NCI-H526 treated with DMSO at 0.1 percent for 48 hours (cell line): ENCODE data around the gene DHX30.
"Not testable (repeated sequence)": the region's sequence is repeated elsewhere in the genome, so short reads cannot be mapped to it uniquely, and the experiment has no call there.

Experiments used
- DNase-seq: peaks from one replicate; lab custom pipeline; 2025; lab: John Stamatoyannopoulos, UW

Gene DHX30

DNA sequence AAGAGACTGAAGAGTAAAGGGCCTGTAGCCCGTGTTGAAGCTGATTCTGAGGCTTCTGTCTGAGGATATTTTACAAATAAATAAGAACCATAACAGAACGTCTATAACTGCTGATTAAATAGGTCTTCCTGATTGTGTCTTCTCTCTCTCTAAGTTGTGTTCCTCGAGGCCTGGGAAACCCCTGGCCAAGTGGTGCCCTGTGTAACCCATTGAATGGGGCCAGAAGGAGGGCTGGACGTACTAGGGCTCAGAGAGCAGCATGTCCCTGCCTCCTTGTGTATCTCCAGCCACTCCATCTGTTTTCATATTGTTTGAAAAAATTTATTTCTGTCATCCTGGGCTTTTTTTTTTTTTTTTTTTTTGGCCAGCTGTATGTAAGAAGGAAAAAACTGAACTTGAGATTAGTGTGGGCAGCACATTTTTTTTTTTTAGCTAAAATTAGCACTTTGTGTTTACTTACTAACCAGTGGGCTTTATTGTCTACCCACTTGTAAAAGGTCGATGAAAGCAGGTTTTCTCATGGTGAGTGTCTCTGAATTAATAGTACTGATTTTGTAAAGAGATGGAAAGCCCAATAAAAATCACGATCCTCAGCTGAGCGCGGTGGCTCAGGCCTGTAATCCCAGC is 10.7 kb downstream of the DHX30 start:
- DNase-seq = no peak

DNA sequence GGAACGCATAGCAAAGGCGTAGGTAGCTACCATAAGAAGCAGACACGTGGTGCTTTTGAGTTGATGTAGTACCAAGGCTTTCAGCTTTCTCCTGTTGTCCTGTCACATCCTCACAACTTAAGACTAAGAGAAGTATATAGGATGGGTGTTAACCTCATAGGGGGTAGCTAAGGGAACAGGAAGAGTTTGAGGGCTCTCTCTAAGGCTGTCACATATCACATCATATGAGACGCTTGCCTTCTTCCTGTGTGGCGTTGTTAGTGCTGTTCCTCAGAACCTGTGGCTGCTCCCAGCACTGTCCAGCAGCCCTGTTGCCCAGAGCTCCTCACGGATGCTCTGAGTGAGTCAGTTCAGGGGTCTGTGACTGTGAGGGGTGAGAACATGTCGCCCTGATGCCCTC is 14.7 kb downstream of the DHX30 start:
- DNase-seq = no peak

DNA sequence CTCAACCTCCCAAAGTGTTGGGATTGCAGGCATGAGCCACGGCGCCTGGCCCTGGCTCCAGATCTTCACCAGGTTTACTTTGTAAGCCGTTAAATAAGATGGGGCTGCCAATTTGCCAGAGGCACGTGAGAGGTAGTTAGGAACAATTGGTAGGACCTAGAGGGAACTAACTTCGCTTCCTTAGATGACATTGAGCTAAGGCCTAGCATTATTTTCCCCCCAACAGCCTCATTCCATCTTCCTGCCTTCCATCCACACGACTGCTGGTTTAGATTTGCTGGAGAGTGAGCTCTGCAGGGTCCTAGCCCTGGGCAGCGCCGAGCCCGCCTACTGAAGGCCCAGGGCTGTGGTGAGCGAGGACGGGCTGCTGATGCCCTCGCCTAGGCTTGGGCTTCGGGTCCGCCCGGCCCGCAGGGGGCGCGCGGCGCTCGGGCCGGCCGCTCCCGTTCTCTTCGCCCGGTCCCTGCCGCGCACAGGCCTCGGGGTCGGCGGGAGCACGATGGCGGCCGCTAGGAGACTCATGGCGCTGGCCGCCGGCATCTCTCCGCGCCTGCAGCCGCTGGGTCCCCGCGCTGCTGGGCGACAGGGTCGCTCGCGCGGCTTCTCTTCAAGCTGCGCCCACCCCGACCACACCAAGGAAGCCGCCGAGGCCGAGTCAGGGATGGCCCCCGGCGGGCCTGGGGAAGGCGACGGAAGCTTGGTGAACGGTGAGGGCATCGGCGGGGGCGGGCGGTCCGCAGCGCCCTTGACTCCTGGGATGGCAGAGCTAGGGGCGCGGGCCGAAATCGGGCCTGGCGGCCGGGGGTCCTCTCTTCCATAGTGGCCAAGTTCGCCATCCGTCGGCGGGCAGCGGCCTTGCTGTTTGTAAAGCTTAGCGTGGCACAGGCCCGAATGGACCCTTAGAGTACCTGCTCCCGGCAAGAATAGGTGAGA is 21.9 kb downstream of the DHX30 start:
- peak; percentile 62 for DNase-seq

DNA sequence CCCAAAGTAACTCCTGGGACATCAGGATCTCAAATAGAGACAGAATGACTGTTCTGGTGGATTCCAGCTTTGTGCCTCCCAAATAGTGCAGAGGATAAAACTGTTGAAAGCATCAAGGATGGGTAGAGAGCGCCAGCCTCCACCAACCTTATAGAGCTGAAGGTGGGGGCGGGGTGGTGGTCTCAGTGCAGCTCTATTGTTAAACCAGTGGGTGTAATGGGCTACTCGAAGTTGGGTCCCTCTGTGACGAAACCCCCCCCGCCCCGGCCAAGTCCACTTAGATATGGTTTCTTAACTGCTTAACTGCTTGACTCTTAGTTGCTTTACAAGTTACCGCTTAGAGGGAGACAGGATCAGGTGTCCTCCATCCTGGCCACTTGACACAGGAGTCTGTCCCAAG is 22.7 kb downstream of the DHX30 start:
- no peak for DNase-seq

DNA sequence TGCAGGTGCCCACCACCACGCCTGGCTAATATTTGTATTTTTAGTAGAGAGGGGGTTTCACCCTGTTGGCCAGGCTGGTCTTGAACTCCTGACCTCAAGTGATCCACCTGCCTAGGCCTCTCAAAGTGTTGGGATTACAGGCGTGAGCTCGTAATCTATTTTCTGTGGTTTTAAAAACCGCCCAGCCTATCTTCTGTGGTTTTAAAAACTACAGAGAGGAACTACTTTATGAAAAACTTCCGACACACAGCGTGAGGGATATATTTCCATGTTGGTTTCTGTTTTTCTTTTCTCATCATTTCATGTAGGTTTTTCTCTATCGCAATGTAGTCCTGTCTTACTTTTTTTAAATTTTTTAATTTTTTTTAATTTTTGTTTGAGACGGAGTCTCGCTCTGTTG is 26.5 kb downstream of the DHX30 start:
- not testable (repeated sequence) for DNase-seq

DNA sequence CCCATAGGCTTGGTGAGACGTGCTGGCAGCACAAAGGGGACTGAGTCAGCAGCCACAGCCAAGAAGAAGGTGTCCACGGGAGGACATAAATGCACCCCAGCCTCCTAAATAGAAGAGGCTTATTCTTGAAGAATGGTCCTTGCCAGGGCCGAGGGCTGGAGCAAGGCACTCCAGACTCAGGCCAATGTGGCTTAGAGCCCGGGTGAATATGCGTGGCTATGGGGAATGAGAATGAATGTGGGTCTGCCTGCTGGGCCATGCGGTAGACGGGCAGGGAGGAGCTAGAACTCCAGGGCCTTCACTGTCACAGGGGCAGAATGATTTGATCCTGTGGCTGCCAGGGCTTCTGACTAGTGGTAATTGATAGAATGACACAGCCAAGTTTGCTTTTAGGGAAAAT is 34.0 kb downstream of the DHX30 start:
- no peak for DNase-seq

DNA sequence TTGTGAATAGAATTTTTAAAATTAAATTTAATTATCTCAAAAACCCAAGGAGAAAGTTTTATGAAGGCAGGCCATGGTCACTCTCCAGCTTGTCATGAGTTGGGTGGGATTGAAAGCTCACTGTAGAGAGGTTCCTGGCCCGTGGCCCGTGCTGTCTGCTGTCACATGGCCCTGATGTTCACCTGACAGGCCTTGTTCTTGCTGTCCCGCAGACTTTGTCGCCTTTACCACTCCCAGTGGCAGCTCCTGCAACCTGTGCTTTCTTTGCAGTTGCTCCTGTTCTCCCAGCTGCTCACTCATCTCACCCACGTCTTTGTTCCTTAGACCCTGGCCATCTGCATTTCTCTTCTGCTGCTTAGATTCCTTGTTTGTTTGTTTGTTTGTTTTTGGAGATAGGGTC is 35.6 kb downstream of the DHX30 start:
- DNase-seq = no peak

DNA sequence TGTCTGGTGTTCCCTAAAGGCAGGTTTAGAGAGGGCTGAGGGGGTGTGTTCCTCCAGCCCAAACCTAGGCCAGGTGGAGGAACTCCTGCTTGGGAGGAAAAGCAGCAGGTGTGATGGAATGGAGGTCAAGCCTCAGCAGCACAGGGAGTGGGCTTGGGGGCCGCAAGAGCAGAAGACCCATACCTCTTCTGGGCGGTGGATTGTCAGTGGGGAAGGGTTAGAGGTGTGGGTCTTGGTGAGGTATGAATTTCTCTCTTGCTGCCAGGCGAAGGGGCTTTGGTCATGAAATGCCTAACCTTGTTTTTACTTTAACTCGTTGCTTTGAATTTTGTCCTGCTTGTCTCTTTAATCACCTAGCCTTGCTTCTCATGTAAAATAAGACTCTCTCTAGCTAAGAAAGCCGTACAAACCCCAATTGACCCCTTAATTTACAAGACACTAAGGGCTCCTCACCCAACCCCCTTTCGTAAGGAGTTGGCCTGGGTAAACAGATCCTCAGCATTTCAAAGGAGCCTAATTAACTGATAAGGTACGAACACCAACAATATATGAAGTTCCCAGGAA is 38.9 kb downstream of the DHX30 start:
- no peak for DNase-seq

DNA sequence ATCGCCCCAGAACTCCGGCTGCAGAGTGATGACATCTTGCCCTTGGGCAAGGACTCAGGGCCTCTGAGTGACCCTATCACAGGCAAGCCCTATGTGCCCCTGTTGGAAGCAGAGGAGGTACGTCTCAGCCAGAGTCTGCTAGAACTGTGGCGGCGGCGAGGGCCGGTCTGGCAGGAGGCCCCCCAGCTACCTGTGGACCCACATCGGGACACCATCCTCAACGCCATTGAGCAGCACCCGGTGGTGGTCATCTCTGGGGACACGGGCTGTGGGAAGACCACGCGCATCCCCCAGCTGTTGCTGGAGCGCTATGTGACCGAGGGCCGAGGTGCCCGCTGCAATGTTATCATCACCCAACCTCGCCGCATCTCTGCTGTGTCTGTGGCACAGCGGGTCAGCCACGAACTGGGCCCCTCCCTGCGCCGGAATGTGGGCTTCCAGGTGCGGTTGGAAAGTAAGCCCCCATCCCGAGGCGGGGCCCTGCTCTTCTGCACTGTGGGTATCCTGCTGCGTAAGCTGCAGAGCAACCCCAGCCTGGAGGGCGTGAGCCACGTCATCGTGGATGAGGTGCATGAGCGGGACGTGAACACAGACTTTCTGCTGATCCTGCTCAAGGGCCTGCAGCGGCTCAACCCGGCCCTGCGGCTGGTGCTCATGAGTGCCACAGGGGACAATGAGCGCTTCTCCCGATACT is 43.4 kb downstream of the DHX30 start:
- DNase-seq = no peak

DNA sequence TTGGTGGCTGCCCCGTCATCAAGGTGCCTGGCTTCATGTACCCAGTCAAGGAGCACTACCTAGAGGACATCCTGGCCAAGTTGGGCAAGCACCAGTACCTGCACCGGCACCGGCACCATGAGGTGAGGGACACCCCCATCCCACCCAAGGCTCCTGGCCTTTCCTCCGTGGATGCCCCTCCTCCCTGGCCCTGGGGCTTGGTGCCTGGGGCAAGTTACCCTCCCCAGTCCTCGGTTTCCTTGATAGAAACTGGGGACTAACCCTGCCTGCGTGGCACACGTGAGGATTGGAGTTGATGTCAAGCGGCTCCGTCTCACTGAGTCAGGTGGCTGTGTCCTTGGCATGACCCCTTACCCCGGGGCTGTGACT is 43.9 kb downstream of the DHX30 start:
- no peak for DNase-seq

DNA sequence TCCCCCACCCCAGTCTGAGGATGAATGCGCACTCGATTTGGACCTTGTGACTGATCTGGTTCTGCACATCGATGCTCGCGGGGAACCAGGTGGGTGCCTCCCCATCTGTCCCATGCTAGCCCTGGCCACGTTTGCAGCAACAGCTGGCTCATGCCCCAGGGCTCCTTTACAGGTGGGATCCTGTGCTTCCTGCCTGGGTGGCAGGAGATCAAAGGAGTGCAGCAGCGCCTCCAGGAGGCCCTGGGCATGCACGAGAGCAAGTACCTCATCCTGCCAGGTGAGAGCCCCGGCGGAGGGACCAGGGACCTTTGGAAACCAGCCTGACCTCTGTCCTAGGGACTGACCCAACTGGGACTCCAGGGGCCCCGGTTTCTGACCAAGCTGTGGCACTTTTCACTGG is 44.3 kb downstream of the DHX30 start:
- no peak for DNase-seq

DNA sequence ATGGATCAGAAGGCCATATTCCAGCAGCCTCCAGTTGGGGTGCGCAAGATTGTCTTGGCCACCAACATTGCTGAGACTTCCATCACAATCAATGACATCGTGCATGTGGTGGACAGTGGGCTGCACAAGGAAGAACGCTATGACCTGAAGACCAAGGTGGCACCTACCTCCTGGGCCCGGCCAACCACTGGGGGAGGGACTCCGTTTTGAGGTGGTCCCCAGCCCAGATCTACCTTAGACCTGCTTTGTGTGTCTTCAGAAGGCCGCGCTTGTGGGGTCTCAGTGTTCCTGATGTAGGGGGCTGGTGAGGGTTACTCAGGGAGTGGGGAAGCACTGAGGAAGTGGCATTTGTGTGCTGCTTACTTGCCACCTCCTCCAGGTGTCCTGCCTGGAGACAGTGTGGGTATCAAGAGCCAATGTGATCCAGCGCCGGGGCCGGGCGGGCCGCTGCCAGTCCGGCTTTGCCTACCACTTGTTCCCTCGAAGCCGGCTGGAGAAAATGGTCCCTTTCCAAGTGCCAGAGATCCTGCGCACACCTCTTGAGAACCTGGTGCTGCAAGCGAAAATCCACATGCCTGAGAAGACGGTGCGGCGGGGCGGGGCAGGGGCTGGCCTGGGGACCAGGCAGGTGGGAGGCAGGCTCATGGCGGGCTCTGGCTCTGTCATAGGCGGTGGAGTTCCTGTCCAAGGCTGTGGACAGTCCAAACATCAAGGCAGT is 45.0 kb downstream of the DHX30 start:
- no peak for DNase-seq

DNA sequence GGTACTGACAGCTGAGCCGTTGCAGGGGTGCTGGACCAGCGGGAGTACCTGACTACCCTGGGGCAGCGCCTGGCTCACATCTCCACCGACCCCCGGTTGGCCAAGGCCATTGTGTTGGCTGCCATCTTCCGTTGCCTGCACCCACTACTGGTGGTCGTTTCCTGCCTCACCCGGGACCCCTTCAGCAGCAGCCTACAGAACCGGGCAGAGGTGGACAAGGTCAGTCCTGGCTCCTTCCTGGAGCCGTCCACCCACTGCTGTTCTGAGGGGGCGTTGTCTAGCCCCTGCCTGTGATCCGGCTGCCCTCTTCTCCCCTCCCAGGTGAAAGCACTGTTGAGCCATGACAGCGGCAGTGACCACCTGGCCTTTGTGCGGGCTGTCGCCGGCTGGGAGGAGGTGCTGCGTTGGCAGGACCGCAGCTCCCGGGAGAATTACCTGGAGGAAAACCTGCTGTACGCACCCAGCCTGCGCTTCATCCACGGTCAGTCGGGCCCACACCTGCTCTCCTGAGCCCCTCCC is 45.7 kb downstream of the DHX30 start:
- no peak for DNase-seq

DNA sequence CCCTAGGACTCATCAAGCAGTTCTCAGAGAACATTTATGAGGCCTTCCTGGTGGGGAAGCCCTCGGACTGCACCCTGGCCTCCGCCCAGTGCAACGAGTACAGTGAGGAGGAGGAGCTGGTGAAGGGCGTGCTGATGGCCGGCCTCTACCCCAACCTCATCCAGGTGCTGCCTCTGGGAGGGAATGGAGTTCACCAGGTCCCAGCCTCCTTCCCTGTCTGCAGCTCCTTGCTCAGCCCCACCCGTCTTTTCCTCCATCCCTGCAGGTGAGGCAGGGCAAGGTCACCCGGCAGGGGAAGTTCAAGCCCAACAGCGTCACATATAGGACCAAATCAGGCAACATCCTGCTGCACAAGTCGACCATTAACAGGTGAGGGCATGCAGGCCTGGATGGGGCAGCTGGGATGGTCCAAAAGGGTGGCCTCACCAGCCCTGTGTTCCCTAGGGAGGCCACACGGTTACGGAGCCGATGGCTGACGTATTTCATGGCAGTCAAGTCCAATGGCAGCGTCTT is 46.3 kb downstream of the DHX30 start:
- no peak for DNase-seq

DNA sequence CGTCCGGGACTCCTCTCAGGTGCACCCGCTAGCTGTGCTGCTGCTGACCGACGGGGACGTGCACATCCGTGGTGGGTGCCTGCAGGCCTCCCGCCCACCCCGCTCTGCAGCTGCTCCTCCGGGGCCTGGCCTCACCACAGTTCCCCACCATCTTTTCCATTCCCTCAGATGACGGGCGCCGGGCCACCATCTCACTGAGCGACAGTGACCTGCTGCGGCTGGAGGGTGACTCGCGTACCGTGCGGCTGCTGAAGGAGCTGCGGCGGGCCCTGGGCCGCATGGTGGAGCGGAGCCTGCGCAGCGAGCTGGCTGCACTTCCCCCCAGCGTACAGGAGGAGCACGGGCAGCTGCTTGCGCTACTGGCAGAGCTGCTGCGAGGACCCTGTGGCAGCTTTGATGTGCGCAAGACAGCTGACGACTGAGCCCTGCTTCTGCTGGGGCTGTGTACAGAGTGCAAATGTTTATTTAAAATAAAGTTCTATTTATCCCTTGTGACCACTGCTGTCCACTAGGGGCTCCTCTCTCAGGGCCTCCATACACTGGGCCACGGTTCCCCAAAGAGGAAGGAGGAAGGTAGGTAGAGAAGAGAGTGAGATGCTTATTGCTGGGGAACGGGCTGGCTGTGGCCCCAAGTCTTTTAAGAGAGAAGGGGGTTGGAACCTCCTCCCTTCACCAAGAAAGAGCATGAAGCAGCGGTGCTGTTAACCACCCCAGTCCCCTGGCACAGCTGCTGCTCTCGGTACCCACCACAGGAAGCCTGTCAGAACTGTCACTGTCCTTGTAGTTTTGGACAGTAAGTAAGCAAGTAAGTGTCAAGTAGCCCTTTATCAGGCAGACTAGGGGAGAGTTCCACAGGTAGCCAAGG is 47.0 kb downstream of the DHX30 start:
- no peak for DNase-seq

DNA sequence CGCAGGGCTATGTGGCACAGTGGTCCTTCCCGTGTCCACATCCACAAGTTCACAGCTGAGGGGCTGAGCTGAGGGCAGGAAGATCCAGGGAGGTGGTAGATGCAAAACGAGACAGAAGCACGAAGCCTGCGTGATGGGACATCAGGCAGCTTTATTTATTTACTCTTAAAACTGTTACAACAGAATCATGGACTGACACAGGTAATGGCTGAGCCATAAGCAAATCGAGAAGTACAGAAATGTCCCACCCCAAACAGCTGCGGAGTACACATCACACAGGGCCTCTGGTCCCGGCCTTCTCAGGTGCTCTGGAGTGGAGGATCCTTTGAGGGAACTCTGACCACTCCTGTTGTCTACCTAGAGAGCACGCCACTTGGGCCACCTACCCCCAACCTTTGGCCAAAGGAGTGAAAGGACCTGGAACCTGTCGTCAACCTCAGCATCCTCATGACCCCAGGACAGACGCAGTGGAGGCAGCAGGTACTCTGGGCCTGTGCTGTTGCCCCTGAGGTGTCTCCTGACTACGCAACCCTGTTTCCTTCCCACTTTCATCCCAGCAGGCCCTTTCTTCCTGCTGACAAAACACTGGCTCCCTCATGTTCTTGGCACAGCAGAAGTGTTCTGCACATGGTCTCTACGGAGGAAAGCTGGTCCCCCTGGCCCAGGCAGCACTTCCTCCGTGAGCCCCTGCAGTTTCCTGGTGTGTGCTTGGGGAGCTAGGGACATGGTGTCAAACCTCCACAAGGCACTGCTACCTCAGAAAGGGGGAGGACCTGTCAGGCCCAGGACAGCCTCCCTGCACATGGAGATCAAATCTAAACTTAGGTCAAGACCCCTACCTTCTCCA is 47.8 kb downstream of the DHX30 start:
- DNase-seq = no peak

DNA sequence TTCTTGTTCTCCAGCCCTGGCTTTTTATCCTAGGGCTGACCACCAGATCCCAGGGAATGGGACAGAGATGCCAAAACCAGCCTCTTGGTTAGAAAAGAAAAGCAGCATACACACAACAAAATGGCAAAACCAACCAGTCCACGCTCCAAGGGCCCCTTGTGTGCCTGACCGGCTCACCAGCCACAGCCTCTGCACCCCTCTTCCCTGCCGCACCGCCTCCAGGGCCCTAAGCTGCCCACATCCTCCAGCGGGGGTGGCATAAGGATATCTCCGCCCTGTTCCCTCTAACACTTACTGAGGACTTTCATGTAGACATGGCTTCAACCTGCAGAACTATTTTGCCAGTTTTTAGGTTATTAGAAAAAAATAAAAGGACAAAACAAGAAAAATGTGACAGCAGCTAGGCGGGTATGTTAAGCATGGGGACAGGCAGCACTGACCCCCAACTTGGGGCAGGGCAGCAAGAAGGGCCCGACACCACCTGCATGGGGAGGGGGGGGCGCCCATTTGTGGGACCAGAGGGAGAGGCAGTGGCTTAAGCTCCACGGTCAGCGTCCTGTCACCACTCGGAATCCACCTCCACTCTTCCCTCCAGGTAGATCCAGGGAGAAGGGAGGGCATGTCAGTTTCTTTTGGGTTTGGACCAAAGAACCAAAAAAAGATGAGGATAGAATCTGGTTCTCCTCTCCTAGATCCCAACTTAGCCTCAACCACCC is 49.1 kb downstream of the DHX30 start:
- no peak for DNase-seq

DNA sequence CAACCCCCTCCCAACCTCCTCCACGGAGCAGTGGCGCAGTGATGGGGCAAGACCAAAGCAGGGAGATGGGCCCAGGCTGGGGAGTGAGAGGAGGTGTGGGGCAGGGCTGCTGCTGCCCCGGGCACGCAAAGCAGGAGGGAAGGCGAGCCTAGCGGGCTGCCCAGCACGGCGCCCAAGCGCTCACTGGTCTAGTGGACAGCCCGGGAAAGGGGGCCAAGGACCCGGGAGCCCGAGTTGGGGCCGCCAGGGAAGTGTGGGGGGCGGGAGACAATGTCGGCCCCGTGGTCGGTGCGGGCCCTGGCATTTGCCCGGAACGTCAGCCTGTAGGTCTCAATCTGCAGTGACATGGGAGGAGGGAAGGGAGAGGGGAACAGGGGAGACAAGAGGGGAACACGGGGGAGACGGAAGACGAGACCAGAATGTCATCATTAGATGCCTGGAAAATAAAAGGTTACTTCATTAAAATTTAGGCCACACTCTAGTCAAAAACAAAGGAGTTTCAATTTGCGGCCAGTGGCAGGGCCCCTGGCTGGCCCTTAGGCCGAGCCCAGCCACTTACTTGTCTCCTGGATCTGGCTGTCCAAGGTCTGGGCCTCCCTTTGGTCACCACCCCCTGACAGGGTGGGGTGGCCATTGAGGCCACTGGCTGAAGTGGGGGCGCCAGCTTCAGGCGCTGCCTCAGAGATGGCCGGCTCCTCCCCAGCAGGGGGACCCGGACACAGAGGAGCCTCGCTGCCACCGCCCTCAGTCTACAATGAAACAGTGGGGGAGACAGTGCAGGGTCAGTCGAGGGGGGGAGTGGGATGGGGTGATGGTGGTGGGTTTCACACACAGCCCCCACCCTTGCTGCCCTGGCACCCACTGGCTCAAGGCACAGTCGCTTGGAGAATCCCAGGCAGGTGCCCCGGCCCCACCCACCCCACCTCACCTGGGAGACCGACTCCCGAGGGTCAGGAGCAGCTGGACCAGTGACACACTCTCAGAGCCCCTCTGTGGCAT is 50.0 kb downstream of the DHX30 start:
- DNase-seq = no peak
